ENCODE results near the gene LGALS4. TPM values are rescaled to one million over a fixed set of nuclear protein-coding genes. Genes with fewer than 3 reads are reported as not detected.

LGALS4 gene
- polyA plus RNA-seq, 1 of the 3 experiments (the other 2 are of a cell fraction) = 0.21 TPM

- Histone ChIP-seq H2AFZ (ENCODE audit: low read depth) (no peak overlapping the region), H3K9me3 (no peaks in the 10 kb centered on the region), H3K27me3 (ENCODE audit: insufficient read depth) (no peaks in the 10 kb centered on the region), H3K79me2 (ENCODE audit: insufficient read depth) (no peaks in the 10 kb centered on the region), H3K4me2 (no peak overlapping the region), H3K9ac (no peak overlapping the region), H3K4me1 (ENCODE audit: control insufficient read depth in 1 of 2, insufficient read depth in 2 of 2, low read depth in 1 of 2, low read length in 1 of 2) (no peaks in the 10 kb centered on the region), H3K4me3 (ENCODE audit: low read depth in 2 of 2, low read length in 1 of 2) (no peak overlapping the region), H3K36me3 (replicated peaks in 1 of 2; ENCODE audit: control insufficient read depth in 1 of 2, insufficient read depth in 2 of 2, low read length in 1 of 2) (no peaks in the 10 kb centered on the region), H3F3A (replicated peaks; ENCODE audit: insufficient read depth) (no peaks in the 10 kb centered on the region), H3K9me2 (no peaks in the 10 kb centered on the region), H3K27ac (ENCODE audit: low read depth in 2 of 2, low read length in 1 of 2) (no peak overlapping the region), H4K20me1 (ENCODE audit: insufficient read depth) (no peaks in the 10 kb centered on the region)
- no peak for DNase-seq
- TF ChIP-seq, protein P1, sequence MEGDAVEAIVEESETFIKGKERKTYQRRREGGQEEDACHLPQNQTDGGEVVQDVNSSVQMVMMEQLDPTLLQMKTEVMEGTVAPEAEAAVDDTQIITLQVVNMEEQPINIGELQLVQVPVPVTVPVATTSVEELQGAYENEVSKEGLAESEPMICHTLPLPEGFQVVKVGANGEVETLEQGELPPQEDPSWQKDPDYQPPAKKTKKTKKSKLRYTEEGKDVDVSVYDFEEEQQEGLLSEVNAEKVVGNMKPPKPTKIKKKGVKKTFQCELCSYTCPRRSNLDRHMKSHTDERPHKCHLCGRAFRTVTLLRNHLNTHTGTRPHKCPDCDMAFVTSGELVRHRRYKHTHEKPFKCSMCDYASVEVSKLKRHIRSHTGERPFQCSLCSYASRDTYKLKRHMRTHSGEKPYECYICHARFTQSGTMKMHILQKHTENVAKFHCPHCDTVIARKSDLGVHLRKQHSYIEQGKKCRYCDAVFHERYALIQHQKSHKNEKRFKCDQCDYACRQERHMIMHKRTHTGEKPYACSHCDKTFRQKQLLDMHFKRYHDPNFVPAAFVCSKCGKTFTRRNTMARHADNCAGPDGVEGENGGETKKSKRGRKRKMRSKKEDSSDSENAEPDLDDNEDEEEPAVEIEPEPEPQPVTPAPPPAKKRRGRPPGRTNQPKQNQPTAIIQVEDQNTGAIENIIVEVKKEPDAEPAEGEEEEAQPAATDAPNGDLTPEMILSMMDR (IDR thresholded peaks at IDR 0.05) = no peak
- TF ChIP-seq ELF1 (IDR thresholded peaks at IDR 0.05) (no peak), REST (IDR thresholded peaks at IDR 0.05; ENCODE audit: low read depth, low read length) (no peak), RAD21 (IDR thresholded peaks at IDR 0.05; ENCODE audit: low read length) (no peak), GATA2 (CRISPR knock-in tag; IDR thresholded peaks at IDR 0.05) (no peak), FOSL2 (IDR thresholded peaks at IDR 0.05; ENCODE audit: borderline replicate concordance, low read depth) (no peak), ZBTB33 (IDR thresholded peaks at IDR 0.05; ENCODE audit: borderline replicate concordance, low read depth) (no peak), MAX (IDR thresholded peaks at IDR 0.05; ENCODE audit: low read depth) (no peak), MEF2A (IDR thresholded peaks at IDR 0.05; ENCODE audit: borderline replicate concordance, low read depth) (no peak), EZH2phosphoT487 (IDR thresholded peaks at IDR 0.05; ENCODE audit: borderline replicate concordance, low read depth) (no peak), YY1 (IDR thresholded peaks at IDR 0.05; ENCODE audit: low read depth) (no peak), RFX5 (IDR thresholded peaks at IDR 0.05; ENCODE audit: low read length) (no peak), NRF1 (IDR thresholded peaks at IDR 0.05; ENCODE audit: low read depth, low read length) (no peak), JUND (IDR thresholded peaks at IDR 0.05) (no peak), SIN3A (IDR thresholded peaks at IDR 0.05; ENCODE audit: borderline replicate concordance, low read depth, low read length) (no peak), TAF1 (IDR thresholded peaks at IDR 0.05; ENCODE audit: borderline replicate concordance, low read depth, low read length) (no peak)
- TF ChIP-seq, protein P2, sequence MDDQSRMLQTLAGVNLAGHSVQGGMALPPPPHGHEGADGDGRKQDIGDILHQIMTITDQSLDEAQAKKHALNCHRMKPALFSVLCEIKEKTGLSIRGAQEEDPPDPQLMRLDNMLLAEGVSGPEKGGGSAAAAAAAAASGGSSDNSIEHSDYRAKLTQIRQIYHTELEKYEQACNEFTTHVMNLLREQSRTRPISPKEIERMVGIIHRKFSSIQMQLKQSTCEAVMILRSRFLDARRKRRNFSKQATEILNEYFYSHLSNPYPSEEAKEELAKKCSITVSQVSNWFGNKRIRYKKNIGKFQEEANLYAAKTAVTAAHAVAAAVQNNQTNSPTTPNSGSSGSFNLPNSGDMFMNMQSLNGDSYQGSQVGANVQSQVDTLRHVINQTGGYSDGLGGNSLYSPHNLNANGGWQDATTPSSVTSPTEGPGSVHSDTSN (IDR thresholded peaks at IDR 0.05) = no peak
- TF ChIP-seq, protein P3, sequence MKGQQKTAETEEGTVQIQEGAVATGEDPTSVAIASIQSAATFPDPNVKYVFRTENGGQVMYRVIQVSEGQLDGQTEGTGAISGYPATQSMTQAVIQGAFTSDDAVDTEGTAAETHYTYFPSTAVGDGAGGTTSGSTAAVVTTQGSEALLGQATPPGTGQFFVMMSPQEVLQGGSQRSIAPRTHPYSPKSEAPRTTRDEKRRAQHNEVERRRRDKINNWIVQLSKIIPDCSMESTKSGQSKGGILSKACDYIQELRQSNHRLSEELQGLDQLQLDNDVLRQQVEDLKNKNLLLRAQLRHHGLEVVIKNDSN (IDR thresholded peaks at IDR 0.05; ENCODE audit: borderline replicate concordance, low read depth) = no peak
- WGBS (ENCODE audit: low lambda C conversion rate) = 79% methylated on average over 8 of the region's 8 CpGs
- CTCF ChIA-PET = no interaction called here
- POLR2A ChIA-PET = no interaction called here
Measured at GRCh38 chr19:38793177-38793576, 19.6 kb downstream of the LGALS4 start.
